Neural crest cell (in vitro differentiated cells): ENCODE measurements around the gene CEP68. TPM values are rescaled to one million over a fixed set of nuclear protein-coding genes. Genes with fewer than 3 reads are reported as not detected.
A peak's percentile ranks its signal among the peaks of the same experiment; 100 is the strongest.

Experiments used
- DNase-seq: peaks from one replicate; pipeline ENCODE4 v3.0.0; 2021; ENCODE audit warnings: low read depth, mixed read lengths, low spot score
- H3K27ac Mint-ChIP-seq: one replicate; pipeline ENCODE4 v1.8.0; 2021; ENCODE audit warnings: mild to moderate bottlenecking, mixed read lengths; ENCODE audit not compliant: unreplicated experiment
- H3K27me3 Mint-ChIP-seq: 2 replicates; pipeline ENCODE4 v1.8.0; 2021; ENCODE audit warnings: low read depth, mild to moderate bottlenecking, mixed read lengths
- H3K36me3 Mint-ChIP-seq: 2 replicates; pipeline ENCODE4 v1.8.0; 2021; ENCODE audit warnings: low read depth, mild to moderate bottlenecking, mixed read lengths
- H3K4me1 Mint-ChIP-seq: 2 replicates; pipeline ENCODE4 v1.8.0; 2021; ENCODE audit warnings: mixed read lengths
- H3K4me3 Mint-ChIP-seq: one replicate; pipeline ENCODE4 v1.8.0; 2021; ENCODE audit warnings: mild to moderate bottlenecking, mixed read lengths
- H3K9me3 Mint-ChIP-seq: 2 replicates; pipeline ENCODE4 v1.8.0; 2021; ENCODE audit warnings: mixed read lengths
- CTCF ChIP-seq: fragments of 200-600 bp; sonication (generic); conservative IDR thresholded peaks from 2 replicates; pipeline ENCODE4 v1.5.0; 2021; ENCODE audit warnings: antibody characterized with exemption, mild to moderate bottlenecking
- total RNA-seq: library from RNA; stranded (reverse); gene quantifications from 2 replicates; pipeline ENCODE4 v1.2.1, GENCODE V29; 2021

CEP68 gene
- total RNA-seq, 1 donor from 2014 or later = 25.0 TPM

GRCh38 chr2:65022189-65022588, 34.0 kb upstream of the CEP68 start:
- no peak for TF ChIP-seq CTCF
- peaks cover 8% of the 10 kb centered on the region for H3K4me1 Mint-ChIP-seq
- no peak for DNase-seq
- H3K4me3 Mint-ChIP-seq = no peak overlapping the region
- H3K36me3 Mint-ChIP-seq = peaks cover 4% of the 10 kb centered on the region
- no peaks in the 10 kb centered on the region for H3K9me3 Mint-ChIP-seq
- H3K27ac Mint-ChIP-seq = no peak overlapping the region
- no peaks in the 10 kb centered on the region for H3K27me3 Mint-ChIP-seq

GRCh38 chr2:65023742-65024141, 32.5 kb upstream of the CEP68 start:
- no peaks in the 10 kb centered on the region for H3K36me3 Mint-ChIP-seq
- H3K9me3 Mint-ChIP-seq = no peaks in the 10 kb centered on the region
- TF ChIP-seq CTCF = no peak
- no peak overlapping the region for H3K4me3 Mint-ChIP-seq
- H3K27me3 Mint-ChIP-seq = no peaks in the 10 kb centered on the region
- no peak overlapping the region for H3K27ac Mint-ChIP-seq
- DNase-seq = no peak
- H3K4me1 Mint-ChIP-seq = peaks cover 8% of the 10 kb centered on the region

- no peaks in the 10 kb centered on the region for H3K27me3 Mint-ChIP-seq
- no peak overlapping the region for H3K27ac Mint-ChIP-seq
- no peak for TF ChIP-seq CTCF
- H3K4me3 Mint-ChIP-seq = no peak overlapping the region
- DNase-seq = no peak
- H3K9me3 Mint-ChIP-seq = no peaks in the 10 kb centered on the region
- H3K4me1 Mint-ChIP-seq = peaks cover 5% of the 10 kb centered on the region
- no peaks in the 10 kb centered on the region for H3K36me3 Mint-ChIP-seq
Measured at GRCh38 chr2:65024149-65024829, 31.9 kb upstream of the CEP68 start.

- H3K4me1 Mint-ChIP-seq = peaks cover 5% of the 10 kb centered on the region
- H3K27ac Mint-ChIP-seq = peak overlapping the region; percentile 22
- no peaks in the 10 kb centered on the region for H3K9me3 Mint-ChIP-seq
- H3K27me3 Mint-ChIP-seq = no peaks in the 10 kb centered on the region
- no peak for DNase-seq
- H3K36me3 Mint-ChIP-seq = no peaks in the 10 kb centered on the region
- H3K4me3 Mint-ChIP-seq = no peak overlapping the region
- no peak for TF ChIP-seq CTCF
Measured at GRCh38 chr2:65025453-65026123, 30.6 kb upstream of the CEP68 start.

DNA sequence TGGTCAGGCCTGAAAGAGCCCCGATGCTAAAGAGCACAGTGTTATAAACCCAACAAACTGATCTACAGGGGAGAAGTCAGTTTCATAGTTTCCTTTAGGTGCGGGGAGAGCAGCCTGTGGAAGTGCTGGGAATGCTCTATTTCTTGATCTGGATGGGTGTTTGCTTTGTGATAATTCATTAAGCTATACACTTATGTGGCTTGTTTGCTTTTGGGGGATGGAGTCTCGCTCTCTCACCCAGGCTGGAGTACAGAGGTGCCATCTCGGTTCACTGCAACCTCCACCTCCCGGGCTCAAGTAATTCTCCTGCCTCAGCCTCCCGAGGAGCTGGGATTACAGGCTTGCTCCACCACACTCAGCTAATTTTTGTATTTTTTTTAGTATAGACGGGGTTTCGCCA, 30.1 kb upstream of the CEP68 start:
- peak overlapping the region; percentile 22 for H3K27ac Mint-ChIP-seq
- H3K4me3 Mint-ChIP-seq = no peak overlapping the region
- H3K9me3 Mint-ChIP-seq = no peaks in the 10 kb centered on the region
- H3K27me3 Mint-ChIP-seq = no peaks in the 10 kb centered on the region
- no peak for DNase-seq
- no peak for TF ChIP-seq CTCF
- H3K4me1 Mint-ChIP-seq = peaks cover 10% of the 10 kb centered on the region
- no peaks in the 10 kb centered on the region for H3K36me3 Mint-ChIP-seq
